Astrocyte of the cerebellum (primary cell): Measurements from ENCODE around the gene TUBGCP6.
A peak's percentile ranks its signal among the peaks of the same experiment; 100 is the strongest.

Source experiments
- DNase-seq: peaks from one replicate; pipeline ENCODE4 v3.0.0-alpha.2; 2011; ENCODE audit warnings: low read depth
- H3K4me3 ChIP-seq: 2 replicates; pipeline ENCODE4 v1.5.1; 2011; ENCODE audit warnings: mild to moderate bottlenecking, low read depth, low read length, moderate library complexity
- in situ Hi-C: cut with HindIII; loops from 2 replicates; pipeline ENCODE4 v1.10.0; 2017; ENCODE audit warnings: low sequenced_read_pairs
- TF ChIP-seq, protein P1 (sequence below): IDR thresholded peaks from 2 replicates; pipeline ENCODE4 v1.5.1; 2012; ENCODE audit warnings: low read length, low read depth, moderate library complexity, mild to moderate bottlenecking; ENCODE audit errors: missing control alignments

TUBGCP6 gene

DNA sequence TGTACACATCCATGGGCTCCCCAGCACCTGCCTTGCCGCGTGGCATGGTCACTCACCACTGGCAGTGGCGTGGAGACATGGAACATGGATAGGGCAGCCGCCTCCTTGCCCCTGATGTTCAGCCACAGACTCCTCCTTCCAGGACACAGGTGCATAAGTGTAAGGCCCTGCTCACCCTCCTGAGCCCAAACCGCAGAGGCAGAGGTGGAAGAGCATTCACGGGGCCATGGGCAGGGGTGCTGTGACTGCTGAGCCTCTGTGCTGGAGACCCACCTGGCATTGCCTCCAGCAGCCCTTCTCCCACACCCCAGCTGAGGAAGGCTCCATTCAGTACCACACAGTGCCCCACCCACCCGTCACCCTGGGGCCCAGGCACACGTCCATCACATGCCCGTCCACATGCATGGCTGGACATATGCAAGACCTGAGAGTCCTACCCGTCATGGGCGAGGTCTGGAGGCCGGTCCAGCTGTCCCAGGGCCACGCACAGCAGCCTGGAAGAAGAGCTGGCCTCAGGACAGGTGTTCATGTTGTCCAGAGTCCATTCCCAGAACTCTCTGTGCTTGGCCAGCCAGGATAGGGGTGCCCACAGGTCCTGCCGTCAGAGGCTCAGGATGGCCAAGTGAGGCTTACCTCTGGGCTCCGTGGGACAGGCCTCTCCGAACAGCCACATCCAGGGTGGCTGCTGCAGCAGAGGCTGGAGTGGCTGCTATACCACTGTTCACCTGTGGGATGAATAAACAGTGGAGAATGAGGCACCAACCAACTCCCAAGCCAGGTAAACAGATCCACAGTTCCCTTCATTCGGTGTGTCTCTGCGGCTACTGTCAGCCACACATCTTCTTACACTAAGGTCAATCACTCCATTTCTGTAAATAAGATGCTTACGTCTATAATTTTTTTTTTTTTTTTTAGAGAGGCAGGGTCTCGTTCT lies 1.7 kb upstream of the TUBGCP6 start:
- no peak for DNase-seq
- in situ Hi-C loops = no loop called here
- TF ChIP-seq, protein P1, sequence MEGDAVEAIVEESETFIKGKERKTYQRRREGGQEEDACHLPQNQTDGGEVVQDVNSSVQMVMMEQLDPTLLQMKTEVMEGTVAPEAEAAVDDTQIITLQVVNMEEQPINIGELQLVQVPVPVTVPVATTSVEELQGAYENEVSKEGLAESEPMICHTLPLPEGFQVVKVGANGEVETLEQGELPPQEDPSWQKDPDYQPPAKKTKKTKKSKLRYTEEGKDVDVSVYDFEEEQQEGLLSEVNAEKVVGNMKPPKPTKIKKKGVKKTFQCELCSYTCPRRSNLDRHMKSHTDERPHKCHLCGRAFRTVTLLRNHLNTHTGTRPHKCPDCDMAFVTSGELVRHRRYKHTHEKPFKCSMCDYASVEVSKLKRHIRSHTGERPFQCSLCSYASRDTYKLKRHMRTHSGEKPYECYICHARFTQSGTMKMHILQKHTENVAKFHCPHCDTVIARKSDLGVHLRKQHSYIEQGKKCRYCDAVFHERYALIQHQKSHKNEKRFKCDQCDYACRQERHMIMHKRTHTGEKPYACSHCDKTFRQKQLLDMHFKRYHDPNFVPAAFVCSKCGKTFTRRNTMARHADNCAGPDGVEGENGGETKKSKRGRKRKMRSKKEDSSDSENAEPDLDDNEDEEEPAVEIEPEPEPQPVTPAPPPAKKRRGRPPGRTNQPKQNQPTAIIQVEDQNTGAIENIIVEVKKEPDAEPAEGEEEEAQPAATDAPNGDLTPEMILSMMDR = no peak
- H3K4me3 ChIP-seq = no peak overlapping the region

DNA sequence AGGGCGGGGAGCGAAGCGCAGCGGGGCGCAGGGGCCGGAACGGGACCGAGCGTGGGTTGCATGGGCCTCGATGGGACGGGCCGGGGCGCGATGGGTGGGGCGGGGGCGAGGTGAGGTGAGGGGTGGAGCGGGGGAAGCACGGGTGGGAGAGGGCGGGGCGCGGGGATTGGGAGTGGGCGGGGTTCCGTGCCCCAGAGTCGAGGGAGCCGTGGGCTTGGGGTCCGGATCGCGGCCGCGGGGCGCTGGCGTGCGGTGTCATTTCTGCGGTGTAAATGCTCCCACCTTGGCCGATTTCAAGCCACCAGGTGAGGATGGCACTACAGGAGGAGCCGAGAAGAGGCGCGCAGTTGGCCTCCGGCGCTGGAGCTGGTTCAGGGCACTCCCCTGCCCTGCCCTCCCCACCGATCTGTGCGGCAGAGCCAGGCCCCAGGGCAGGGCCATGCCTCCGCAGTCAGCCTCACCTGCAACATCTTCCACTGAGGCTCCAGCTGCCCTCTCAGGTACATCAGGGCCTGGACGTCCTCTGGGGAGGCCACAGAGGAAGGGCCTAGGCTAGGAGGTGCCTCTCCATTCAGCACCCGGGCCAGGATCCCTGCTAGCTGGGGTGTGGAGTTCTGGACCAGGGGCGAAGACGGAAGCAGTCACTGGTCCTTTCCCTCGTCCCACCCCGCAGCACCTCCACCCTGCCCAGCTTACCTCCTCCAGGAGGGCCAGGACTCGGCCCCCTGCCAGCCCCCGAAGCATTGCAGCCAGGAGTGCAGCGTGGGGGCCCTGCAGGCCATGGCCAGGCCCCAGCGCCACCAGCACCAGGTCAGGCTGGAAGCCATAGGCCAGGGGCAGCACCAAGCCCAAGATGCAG lies 620 bp upstream of the TUBGCP6 start:
- peak overlapping the region; percentile 98 for H3K4me3 ChIP-seq
- TF ChIP-seq, protein P1 = no peak
- in situ Hi-C loops = no loop called here
- no peak for DNase-seq

DNA sequence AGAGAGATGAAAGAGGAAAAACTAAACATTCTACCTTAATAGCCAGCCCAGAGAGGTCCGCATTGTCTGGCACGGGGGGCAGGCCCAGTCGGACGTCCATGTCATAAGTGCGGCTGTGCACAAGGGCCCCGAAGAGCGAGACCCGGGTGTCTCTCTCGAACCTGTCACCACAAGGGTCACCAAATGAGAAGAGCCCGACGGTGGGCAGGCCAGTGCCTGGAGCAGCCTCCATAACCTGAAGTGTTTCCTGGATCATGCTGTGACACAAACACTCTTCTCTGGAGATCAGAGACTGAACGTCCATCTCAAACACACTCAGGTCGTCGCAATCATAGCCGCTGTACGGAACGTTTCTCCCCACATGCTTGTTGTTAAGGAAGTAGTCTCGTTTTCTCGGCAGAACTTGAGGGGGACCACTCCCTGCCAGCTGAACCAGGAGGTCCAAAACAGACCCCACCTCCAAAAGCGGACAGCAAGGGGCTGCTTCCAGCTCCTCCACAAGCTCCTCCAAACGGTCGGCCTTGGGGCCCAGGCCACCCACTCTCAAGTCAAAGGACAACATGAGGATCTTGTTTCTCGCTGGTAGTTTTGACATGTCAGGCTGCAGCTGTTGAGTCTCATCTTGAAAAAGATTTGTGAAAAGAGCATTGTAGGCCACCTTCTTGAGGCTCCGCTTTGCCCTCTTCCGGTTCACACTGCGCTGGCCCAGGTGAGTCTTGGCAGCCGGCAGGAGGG lies 971 bp downstream of the TUBGCP6 start:
- DNase-seq = no peak
- in situ Hi-C loops = no loop called here
- TF ChIP-seq, protein P1 = no peak
- H3K4me3 ChIP-seq = peak overlapping the region; percentile 98

DNA sequence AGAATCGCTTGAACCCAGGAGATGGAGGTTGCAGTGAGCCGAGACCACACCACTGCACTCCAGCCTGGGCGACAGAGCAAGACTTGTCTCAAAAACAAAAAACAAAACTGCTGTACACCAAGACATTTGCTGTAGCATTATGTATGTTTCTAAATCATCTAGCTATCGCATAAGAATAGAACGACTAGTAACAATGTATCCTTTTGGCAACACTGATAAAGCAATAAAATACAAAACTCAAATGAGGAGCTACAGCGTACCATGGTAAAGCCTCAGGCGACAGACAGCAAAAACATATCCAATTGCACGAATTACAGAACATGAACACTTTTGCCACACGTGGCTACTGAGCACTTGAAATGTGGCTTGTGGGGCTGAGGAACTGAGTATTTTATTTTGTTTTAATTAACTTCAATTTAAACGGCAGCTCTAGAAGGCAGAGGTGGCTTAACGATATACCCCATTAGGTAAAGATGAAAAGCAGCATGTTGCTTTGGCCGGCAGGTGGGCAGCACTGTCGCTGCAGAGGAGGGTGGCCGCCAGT lies 2.3 kb downstream of the TUBGCP6 start:
- H3K4me3 ChIP-seq = peak overlapping the region; percentile 98
- TF ChIP-seq, protein P1 = no peak
- no peak for DNase-seq
- in situ Hi-C loops = no loop called here

DNA sequence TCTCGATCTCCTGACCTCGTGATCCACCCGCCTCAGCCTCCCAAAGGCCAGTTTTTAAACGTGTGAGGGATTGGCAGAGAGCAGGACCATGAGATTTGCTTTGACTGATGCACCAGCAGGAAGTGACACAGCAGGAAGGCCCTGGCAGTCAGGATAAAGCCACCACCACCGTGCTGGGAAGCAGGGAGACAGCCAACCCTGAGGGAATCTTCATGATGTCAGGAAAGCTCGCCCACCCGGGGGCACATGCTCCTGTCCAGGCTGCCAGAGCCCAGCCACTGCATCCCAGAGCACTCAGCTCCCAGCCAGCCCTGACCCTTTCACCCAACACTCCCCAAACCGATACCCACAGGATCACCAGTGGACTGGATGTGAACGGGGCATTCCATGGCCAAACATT lies 6.1 kb downstream of the TUBGCP6 start:
- TF ChIP-seq, protein P1 = no peak
- no peak overlapping the region for H3K4me3 ChIP-seq
- DNase-seq = no peak
- in situ Hi-C loops = no loop called here

DNA sequence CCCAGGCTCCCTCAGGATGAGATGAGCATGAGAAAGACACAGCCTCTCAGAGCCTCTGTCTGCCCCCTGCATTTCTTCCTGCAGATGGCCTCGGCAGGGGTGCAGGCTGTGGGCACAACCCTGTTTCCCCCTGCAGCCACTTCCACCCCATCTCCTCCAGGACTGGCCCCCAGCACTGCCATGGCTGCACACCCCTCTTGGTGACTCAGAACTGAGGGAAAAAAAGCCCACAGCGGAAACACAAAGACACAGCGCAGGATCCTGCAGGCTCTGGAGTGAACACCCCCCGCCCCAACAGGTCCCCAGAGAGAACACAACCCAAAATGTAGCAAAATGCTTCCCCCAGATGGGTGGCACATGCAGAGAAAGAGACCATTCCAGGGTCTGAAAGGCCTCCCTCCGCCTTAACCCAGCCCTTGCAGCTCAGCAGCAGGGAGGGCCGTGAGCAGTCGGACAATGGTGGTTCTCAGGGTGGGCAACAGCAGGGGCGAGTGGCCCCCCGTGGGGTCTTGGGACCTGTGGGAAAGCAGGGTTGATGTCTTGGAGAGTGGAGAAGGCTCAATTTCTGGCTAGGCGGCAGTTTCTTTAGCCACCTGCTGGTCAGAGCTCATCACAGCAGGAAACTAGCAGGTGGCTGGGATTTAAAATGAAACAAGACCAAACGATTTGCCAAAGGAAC lies 8.0 kb downstream of the TUBGCP6 start:
- in situ Hi-C loops = no loop called here
- no peak for DNase-seq
- TF ChIP-seq, protein P1 = peak; percentile 57
- no peak overlapping the region for H3K4me3 ChIP-seq
